Calu3 (cell line): ENCODE results near the gene SLC17A7. TPM values are rescaled to one million over a fixed set of nuclear protein-coding genes. Genes with fewer than 3 reads are reported as not detected.

Experiments
- BruUV-seq: library from RNA; stranded (reverse); fragments of 400-500 nt; replicated peaks from 2 replicates; lab custom pipeline; 2021; lab: Mats Ljungman, UMichigan
- CTCF ChIA-PET: fragments of 300-600 bp; sonication (Branson Sonifier 250); formaldehyde crosslinking; loops from one replicate; lab custom pipeline; 2022; ENCODE audit warnings: antibody characterized with exemption; lab: Charles Lee
- DNase-seq: peaks from one replicate; pipeline ENCODE4 v3.0.0; 2022
- H3K27ac Mint-ChIP-seq: one replicate; pipeline ENCODE4 v1.8.0; 2022; ENCODE audit warnings: mixed read lengths; ENCODE audit not compliant: unreplicated experiment
- H3K27me3 Mint-ChIP-seq: one replicate; pipeline ENCODE4 v1.8.0; 2022; ENCODE audit warnings: mixed read lengths; ENCODE audit not compliant: unreplicated experiment
- H3K36me3 Mint-ChIP-seq: one replicate; pipeline ENCODE4 v1.8.0; 2022; ENCODE audit warnings: mild to moderate bottlenecking, moderate library complexity, mixed read lengths; ENCODE audit not compliant: insufficient read depth, unreplicated experiment
- H3K4me1 Mint-ChIP-seq: one replicate; pipeline ENCODE4 v1.8.0; 2022; ENCODE audit warnings: mild to moderate bottlenecking, low read depth, mixed read lengths; ENCODE audit not compliant: unreplicated experiment
- H3K4me3 Mint-ChIP-seq: one replicate; pipeline ENCODE4 v1.8.0; 2022; ENCODE audit warnings: mild to moderate bottlenecking, low read depth, moderate library complexity, mixed read lengths; ENCODE audit not compliant: unreplicated experiment
- H3K9me3 Mint-ChIP-seq: one replicate; pipeline ENCODE4 v1.8.0; 2022; ENCODE audit warnings: low read depth, mixed read lengths; ENCODE audit not compliant: unreplicated experiment
- CTCF ChIP-seq: fragments of 200-600 bp; IDR thresholded peaks from one replicate; pipeline ENCODE4 v1.8.0; 2022; ENCODE audit warnings: antibody characterized with exemption; ENCODE audit not compliant: unreplicated experiment
- intact Hi-C: fragments of 100-400 bp; cut with micrococcal nuclease; formaldehyde crosslinking; loops from one replicate; pipeline ENCODE4 v1.10.0; 2022; ENCODE audit not compliant: unreplicated experiment
- total RNA-seq: library from RNA; stranded (reverse); gene quantifications from 2 replicates; pipeline ENCODE4 v1.2.3, GENCODE V29; 2022

The SLC17A7 gene
- total RNA-seq, 1 experiment from 2014 or later: not detected

- no peak for DNase-seq
- CTCF ChIA-PET: interaction anchor here (0.7 kb wide), 1 partner anchor 22 kb away, joined by 3 read pairs; no protein-coding TSS in a partner anchor
- peaks cover 9% of the 10 kb centered on the region for H3K4me1 Mint-ChIP-seq
- H3K27ac Mint-ChIP-seq: no peak overlapping the region
- no peaks in the 10 kb centered on the region for H3K27me3 Mint-ChIP-seq
- H3K4me3 Mint-ChIP-seq: no peak overlapping the region
- no TSS peak for BruUV-seq
- no peaks in the 10 kb centered on the region for H3K9me3 Mint-ChIP-seq
- peaks cover 5% of the 10 kb centered on the region for H3K36me3 Mint-ChIP-seq
- TF ChIP-seq CTCF: no peak
- intact Hi-C loops: no loop called here
These were observed 26.9 kb upstream of the SLC17A7 start for GRCh38 chr19:49468199-49468598.

DNA sequence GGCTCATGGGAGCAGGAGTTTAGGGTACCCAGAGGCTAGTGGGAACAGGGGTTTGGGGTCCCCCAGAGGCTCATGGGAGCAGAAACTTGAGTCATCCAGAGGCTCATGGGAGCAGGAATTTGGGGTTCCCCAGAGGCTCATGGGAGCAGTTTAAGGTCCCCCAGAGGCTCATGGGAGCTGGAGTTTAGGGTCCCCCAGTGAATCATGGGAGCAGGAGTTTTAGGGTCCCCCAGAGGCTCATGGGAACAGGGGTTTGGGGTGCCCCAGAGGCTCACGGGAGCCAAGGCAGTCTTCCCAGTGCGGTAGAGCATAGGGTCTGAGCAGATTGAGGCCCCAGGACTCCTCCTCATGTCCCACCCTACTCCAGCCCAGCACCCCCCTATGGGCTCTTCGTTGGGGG is 24.0 kb upstream of the SLC17A7 start:
- Mint-ChIP-seq H3K4me1 (peaks cover 9% of the 10 kb centered on the region), H3K27ac (no peak overlapping the region), H3K9me3 (no peaks in the 10 kb centered on the region), H3K36me3 (peaks cover 5% of the 10 kb centered on the region), H3K27me3 (no peaks in the 10 kb centered on the region), H3K4me3 (no peak overlapping the region)
- CTCF ChIA-PET: no interaction called here
- intact Hi-C loops: no loop called here
- BruUV-seq: no TSS peak
- TF ChIP-seq CTCF: no peak
- DNase-seq: no peak

DNA sequence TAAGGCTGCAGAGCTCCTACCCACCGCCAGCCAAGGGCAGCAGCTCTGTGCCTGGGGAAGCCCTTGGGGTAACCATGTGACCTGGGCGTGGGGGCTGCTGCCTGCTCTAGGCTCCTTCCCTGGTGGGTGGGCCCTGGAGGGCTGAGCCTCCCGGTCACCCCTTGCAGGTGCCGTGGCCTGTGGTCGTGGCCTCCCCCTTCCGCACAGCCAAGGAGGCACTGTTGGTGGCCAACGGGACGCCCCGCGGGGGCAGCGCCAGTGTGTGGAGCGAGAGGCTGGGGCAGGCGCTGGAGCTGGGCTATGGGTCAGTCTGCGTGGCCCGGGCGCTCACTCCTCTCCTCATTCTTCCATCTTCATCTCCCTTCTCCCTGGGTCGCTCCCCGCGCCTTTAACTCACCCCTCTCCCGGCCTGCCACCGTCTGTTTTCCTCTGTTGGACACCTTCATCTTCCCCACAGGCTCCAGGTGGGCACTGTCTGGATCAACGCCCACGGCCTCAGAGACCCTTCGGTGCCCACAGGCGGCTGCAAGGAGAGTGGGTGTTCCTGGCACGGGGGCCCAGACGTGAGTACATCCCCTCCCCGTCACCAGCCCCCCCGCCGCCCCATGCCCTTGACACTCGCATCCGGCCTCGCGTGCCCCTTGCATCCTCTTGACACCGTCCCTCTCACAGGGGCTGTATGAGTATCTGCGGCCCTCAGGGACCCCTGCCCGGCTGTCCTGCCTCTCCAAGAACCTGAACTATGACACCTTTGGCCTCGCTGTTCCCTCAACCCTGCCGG is 22.8 kb upstream of the SLC17A7 start:
- Mint-ChIP-seq H3K36me3 (peaks cover 5% of the 10 kb centered on the region), H3K27me3 (no peaks in the 10 kb centered on the region), H3K4me1 (peaks cover 8% of the 10 kb centered on the region), H3K4me3 (no peak overlapping the region), H3K27ac (no peak overlapping the region), H3K9me3 (no peaks in the 10 kb centered on the region)
- CTCF ChIA-PET: no interaction called here
- no peak for DNase-seq
- no peak for TF ChIP-seq CTCF
- BruUV-seq: no TSS peak
- intact Hi-C loops: no loop called here

DNA sequence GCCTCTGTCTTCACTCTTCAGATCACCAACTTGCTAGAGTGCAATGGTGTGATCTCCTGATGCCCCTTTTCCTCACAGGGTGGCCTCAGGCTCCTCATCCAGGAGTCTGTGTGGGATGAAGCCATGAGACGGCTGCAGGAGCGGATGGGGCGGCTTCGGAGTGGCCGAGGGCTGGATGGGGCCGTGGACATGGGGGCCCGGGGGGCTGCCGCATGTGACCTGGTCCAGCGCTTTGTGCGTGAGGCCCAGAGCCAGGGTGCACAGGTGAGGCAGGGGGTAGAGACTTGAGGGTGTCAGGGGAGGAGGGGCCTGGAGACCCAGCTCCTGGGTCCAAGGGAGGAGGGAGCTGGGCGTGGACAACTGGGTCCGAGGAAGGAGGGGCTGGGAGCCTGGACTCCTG is 21.2 kb upstream of the SLC17A7 start:
- Mint-ChIP-seq H3K4me3 (no peak overlapping the region), H3K9me3 (no peaks in the 10 kb centered on the region), H3K36me3 (peaks cover 5% of the 10 kb centered on the region), H3K27ac (no peak overlapping the region), H3K4me1 (no peaks in the 10 kb centered on the region), H3K27me3 (no peaks in the 10 kb centered on the region)
- CTCF ChIA-PET: no interaction called here
- intact Hi-C loops: no loop called here
- DNase-seq: no peak
- no peak for TF ChIP-seq CTCF
- BruUV-seq: no TSS peak
